Thymus (tissue), 11 donors: Measurements from ENCODE around the gene URB1. TPM values are rescaled to one million over a fixed set of nuclear protein-coding genes. Genes with fewer than 3 reads are reported as not detected.

Experiments used
- DNase-seq, 9 donors: peaks; one replicate each; pipeline ENCODE4 v3.0.0-alpha.2; 2013; ENCODE audit warnings: low spot score in 9 of 9, low read depth in 6 of 9, missing footprints in 1 of 9
- H3K27ac ChIP-seq, 2 donors: one replicate each; pipeline ENCODE4 v1.5.1; 2013; ENCODE audit warnings: control low read depth in 1 of 2, low read depth in 1 of 2, low read length in 1 of 2, mild to moderate bottlenecking in 1 of 2, moderate library complexity in 1 of 2
- H3K27me3 ChIP-seq, 2 donors: one replicate each; pipeline ENCODE4 v1.5.1; 2013; ENCODE audit warnings: low read length in 1 of 2; ENCODE audit not compliant: control insufficient read depth in 2 of 2, insufficient read depth in 1 of 2
- H3K36me3 ChIP-seq, 2 donors: one replicate each; pipeline ENCODE4 v1.5.1; 2013; ENCODE audit warnings: low read length in 1 of 2, mild to moderate bottlenecking in 1 of 2, moderate library complexity in 1 of 2; ENCODE audit not compliant: control insufficient read depth in 2 of 2, insufficient read depth in 2 of 2
- H3K4me1 ChIP-seq, 2 donors: one replicate each; pipeline ENCODE4 v1.5.1; 2013; ENCODE audit warnings: low read length in 2 of 2; ENCODE audit not compliant: control insufficient read depth in 2 of 2, insufficient read depth in 2 of 2
- H3K4me3 ChIP-seq, 2 donors: one replicate each; pipeline ENCODE4 v1.5.1; 2013; ENCODE audit warnings: low read length in 2 of 2, control low read depth in 1 of 2, mild to moderate bottlenecking in 1 of 2
- H3K9me3 ChIP-seq, 2 donors: one replicate each; pipeline ENCODE4 v1.5.1; 2013; ENCODE audit warnings: low read length in 1 of 2, mild to moderate bottlenecking in 1 of 2; ENCODE audit not compliant: control insufficient read depth in 2 of 2, insufficient read depth in 1 of 2
- WGBS: extraction: QIAGEN DNeasy Blood & Tissue Kit; methylation state at CpG from one replicate; pipeline ENCODE4 v1.1.7; 2013; 5-methylcytosine and 5-hydroxymethylcytosine counted together
- polyA plus RNA-seq: library from polyadenylated mRNA; stranded (reverse); fragments of 200-250 nt; gene quantifications from one replicate; pipeline ENCODE4 v1.2.3, GENCODE V29; 2013
- total RNA-seq: library from RNA; stranded (reverse); fragments of 120-200 nt; gene quantifications from one replicate; pipeline ENCODE4 v1.2.4, GENCODE V29; 2013
- donor health status: healthy.

URB1 gene
- total and polyA plus RNA-seq, 2 donors, result 4.2 to 4.7 TPM

DNA sequence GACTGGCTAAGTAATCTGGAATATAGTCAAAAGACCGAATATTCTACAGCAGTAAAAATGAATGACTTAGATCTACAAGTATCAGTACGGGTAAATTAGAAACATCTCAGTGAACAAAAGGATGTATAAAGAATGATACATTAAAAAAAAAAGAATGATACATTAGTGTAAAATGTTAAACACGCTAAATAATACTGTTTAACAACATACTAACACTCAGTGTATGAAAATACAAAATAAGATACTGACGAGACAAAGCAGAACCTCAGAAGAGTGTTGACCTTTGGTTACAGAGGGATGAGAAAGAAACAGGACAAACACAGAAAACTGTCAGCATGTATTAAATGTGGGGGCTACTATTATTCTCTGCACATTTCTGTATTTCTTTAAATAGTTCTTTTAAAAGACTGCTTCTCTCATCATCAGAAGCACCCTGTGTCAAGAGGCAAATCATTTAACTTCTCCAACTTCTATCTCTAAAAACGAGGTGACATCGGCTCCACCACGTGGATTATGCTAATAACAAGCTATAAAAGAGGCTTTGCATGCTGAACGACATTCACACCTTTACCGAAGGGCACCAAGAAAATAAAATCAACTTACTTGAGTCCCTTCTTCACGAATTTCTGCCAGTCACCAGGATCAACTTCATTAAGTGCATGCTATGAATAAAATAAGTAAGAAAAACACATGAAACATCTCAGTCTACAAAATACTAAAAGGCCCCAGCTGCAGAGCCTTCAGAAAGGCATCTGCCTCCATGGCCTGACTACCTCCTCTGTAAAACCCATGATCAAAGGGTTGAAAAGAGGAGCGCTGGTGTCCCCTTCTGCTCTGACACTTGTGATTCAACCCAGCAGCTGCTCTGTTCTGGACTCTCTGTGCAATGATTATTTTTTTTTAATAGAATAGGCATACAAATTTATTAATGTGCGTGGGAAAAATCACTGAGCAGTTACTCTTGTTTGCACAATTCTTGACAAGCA, 51.7 kb downstream of the URB1 start:
- no peak overlapping the region for H3K27ac ChIP-seq
- peaks cover 61 to 63% of the 10 kb centered on the region in 2 donors for H3K36me3 ChIP-seq
- no peak for DNase-seq
- peaks cover 5 to 12% of the 10 kb centered on the region in 2 donors for H3K9me3 ChIP-seq
- H3K4me3 ChIP-seq, result no peak overlapping the region
- H3K4me1 ChIP-seq, result no peaks in the 10 kb centered on the region
- 95% methylated on average over 12 of the region's 12 CpGs for WGBS
- no peaks in the 10 kb centered on the region for H3K27me3 ChIP-seq

DNA sequence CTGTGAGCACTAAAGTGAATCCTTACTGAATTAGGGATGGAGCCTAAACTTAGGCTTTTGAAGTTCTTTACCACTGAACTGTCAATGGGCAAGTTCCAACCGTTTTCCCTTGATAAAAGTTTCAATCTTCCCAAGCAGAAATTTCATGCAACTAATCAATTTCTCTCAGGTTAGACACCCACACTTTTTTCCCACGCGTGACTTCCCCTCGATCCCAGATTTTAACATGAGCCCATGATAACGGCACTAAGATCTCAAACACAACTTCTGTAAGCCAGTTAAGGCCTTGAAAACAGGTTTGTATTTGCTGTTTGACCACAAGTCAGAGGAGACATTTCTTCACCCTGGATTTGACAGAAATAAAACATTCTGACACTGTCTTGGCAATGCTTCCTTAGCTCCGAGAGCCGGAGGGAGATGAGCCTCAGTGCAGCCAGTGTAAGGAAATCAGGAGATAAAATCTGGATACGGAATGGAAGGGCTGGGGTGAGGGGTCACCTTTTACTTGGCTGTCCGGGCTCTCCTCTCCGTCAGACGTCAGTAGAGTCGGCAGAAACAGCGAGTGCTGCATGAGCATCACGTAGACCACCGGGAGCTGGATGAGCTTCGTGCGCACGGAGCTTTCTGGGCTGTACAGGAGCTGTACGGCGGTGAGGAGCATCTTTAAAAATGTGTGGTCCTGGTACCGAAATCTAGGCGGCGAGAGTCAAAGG, 54.4 kb downstream of the URB1 start:
- 98% methylated on average over 23 of the region's 23 CpGs for WGBS

DNA sequence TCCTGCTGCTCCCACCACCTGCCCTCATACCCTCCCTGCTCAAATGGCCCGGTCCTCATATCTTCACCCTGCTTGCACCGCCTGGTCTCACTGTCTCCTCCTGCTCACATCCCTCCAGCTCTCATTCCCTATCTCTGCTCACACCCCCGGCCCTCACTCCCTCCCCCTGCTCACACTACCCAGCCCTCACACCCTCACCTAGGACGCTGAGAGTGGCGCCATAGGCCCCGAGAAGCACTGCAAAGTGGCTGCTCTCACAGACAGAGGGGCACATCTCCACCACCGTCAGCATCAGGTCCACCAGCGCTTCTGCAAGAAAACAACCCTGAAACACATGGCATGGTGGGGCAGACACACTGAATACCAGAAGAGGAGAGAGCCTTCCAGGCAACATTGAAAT, 55.6 kb downstream of the URB1 start:
- Histone ChIP-seq H3K36me3 (peaks cover 49 to 57% of the 10 kb centered on the region in 2 donors), H3K4me1 (no peaks in the 10 kb centered on the region), H3K27me3 (no peaks in the 10 kb centered on the region), H3K4me3 (no peak overlapping the region), H3K27ac (no peak overlapping the region), H3K9me3 (no peaks in the 10 kb centered on the region)
- 98% methylated on average over 8 of the region's 8 CpGs for WGBS
- DNase-seq, result no peak

More for the DNA sequence above, 54.4 kb downstream of the URB1 start:
- no peak for DNase-seq
- H3K9me3 ChIP-seq, result no peaks in the 10 kb centered on the region
- H3K27me3 ChIP-seq, result no peaks in the 10 kb centered on the region
- no peaks in the 10 kb centered on the region for H3K4me1 ChIP-seq
- H3K36me3 ChIP-seq, result peaks cover 48 to 58% of the 10 kb centered on the region in 2 donors
- no peak overlapping the region for H3K4me3 ChIP-seq
- no peak overlapping the region for H3K27ac ChIP-seq

DNA sequence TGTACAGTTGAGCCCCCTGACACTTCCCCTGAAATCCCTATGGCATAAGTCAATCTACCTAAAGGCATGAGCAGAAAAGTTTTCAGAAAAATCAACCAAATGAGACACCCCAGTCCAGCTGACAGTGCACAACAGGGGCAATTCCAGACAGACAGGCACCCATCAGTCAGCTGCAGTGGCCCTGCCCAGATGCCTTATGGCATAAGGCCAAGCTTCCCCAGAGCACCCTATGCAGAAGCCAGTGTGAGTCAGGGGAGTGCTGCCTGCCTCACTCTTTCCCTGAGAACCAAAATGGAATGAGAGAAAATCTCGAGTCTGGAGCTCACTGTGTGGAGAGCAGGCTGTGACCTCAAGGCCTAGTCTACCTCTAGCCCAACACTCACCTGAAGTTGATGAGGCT, 56.1 kb downstream of the URB1 start:
- H3K9me3 ChIP-seq, result no peaks in the 10 kb centered on the region
- H3K36me3 ChIP-seq, result peaks cover 52 to 58% of the 10 kb centered on the region in 2 donors
- H3K27me3 ChIP-seq, result no peaks in the 10 kb centered on the region
- 89% methylated on average over 1 of the region's 1 CpG for WGBS
- H3K27ac ChIP-seq, result no peak overlapping the region
- no peaks in the 10 kb centered on the region for H3K4me1 ChIP-seq
- no peak for DNase-seq
- no peak overlapping the region for H3K4me3 ChIP-seq

DNA sequence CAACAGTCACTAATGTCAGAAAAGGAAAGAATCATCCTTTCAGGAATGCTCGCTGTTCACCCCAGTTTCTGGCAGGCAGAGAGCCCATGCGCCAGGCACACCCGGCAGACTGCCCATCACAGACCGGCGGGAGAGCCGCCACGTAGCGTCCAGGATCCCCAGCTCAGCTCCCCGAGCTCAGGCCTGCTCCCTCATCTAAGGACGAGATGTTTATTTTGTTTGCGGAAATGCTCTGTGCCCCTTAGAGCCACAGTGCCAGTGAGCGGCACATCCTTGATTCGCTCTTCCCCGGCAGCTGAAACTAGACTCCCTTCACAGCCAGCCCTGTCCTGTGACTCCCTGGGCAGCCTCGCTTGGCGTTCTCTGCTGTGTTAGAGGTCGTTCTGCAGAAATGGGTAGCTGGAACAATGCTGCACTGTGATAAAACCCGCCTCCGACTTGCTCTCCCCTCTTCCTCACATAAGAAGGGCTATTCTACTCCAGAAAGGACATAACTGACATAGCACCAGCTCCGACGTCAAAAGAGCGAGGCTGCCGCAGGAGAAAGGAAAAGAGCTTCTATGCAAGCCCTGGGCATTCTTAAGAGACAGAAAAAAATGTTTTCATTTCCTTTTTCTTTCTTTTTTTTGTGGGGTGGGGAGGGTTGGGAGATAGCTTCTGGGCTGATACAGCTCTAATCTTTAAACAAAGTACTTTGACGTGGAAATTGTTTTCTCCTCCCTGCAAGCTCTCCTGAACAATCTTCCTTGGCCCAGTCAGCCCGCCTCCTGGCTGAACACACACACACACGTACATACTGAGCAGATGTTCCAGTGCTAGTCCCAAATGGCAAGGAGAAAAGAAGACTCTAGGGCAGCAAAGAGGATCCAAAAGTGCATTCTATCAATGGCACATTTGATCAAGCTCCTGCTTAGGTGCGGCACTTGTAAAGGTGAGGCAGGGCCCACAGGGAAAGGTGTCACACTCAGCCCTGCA, 56.9 kb downstream of the URB1 start:
- Histone ChIP-seq H3K9me3 (no peaks in the 10 kb centered on the region), H3K36me3 (peaks cover 54 to 66% of the 10 kb centered on the region in 2 donors), H3K4me3 (no peak overlapping the region), H3K27ac (no peak overlapping the region), H3K4me1 (no peaks in the 10 kb centered on the region), H3K27me3 (no peaks in the 10 kb centered on the region)
- DNase-seq, result no peak
- 93% methylated on average over 27 of the region's 27 CpGs for WGBS

DNA sequence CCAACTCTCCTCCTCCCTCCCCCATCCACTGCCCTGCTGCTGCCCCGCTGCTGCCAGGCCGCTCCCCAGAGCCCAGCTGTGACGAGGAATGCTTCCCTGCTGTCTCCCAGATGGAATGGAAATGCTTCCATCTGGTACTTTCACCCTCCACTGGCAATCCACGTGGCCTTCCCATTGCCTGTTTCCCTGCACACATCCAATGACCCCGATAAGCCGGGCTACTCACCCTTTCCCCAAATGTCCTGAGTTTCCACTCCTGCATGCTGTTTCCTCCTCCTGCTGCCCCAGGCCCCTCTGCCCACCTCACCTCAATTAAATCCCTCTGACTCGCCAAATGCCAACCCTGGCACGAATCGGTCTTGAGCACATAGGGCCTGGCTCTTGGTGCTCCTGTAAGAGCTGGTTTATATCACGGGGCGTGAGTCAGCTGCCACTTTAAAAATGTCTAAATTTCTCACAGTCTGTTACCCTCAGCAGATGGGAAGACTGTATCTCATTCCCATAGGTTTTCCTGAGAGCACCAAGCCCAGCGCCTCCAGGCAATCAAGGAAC, 57.8 kb downstream of the URB1 start:
- Histone ChIP-seq H3K27me3 (no peaks in the 10 kb centered on the region), H3K4me3 (no peak overlapping the region), H3K4me1 (no peaks in the 10 kb centered on the region), H3K9me3 (no peaks in the 10 kb centered on the region), H3K27ac (no peak overlapping the region), H3K36me3 (peaks cover 54 to 64% of the 10 kb centered on the region in 2 donors)
- WGBS, result 97% methylated on average over 12 of the region's 12 CpGs
- no peak for DNase-seq

DNA sequence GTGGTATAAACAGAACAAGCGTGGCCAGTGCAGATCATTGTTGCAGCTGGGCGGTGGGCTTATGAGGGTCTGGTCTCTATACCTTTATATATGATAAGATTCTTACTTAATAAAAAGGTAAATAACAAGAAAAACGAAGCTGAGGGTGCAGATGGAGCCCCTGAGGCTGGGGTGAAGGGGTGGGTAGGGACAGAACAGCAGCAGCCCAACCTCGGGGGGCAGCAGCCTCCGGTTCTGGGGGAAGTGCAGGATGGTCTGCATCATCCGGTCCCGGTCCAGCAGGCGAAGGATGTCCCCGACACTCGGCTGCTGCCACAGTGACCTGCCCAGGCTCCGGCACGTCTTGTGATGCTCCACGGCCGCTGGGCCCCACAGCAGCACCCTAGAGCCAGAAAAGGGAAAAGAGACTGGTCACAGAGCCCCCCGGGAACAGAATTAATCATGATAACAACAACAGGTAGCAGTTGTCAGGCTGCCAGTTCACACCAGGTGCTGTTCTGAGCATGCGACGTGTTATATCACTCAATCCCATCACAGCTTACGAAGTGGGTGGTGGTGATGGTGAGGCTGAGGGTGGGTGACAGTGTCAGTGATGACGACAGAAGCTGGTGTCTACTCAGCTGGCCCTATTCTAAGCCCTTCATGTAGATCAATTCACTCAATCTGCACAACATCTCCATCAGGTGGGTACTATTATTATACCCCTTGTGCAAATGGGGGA, 58.7 kb downstream of the URB1 start:
- Histone ChIP-seq H3K4me1 (no peaks in the 10 kb centered on the region), H3K27ac (no peak overlapping the region), H3K9me3 (no peaks in the 10 kb centered on the region), H3K27me3 (no peaks in the 10 kb centered on the region), H3K36me3 (peaks cover 55 to 62% of the 10 kb centered on the region in 2 donors), H3K4me3 (no peak overlapping the region)
- no peak for DNase-seq
- 97% methylated on average over 19 of the region's 19 CpGs for whole genome bisulfite sequencing

DNA sequence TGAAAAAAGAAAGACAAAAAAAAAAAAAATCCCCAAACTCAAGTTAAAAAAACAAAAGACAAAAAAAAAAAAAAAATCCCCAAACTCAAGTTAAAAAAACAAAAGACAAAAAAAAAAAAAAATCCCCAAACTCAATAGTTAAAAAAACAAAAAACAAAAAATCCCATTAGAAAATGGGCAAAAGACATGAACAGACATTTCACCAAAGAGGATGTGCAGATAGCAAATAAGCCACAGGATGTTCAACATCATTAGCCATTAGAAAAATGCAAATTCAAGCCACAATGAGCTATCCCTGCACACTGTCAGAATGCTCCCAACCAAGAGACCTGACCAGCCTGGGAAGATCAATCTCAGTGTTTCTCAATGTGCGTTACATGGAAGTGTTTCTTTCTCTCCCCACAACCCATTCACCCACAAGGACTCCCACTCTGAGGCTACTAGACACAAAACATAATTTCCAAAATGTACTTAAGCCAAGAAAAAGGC, 60.3 kb downstream of the URB1 start:
- 97% methylated on average over 1 of the region's 1 CpG for WGBS
- no peaks in the 10 kb centered on the region for H3K9me3 ChIP-seq
- no peak for DNase-seq
- H3K27me3 ChIP-seq, result no peaks in the 10 kb centered on the region
- H3K4me3 ChIP-seq, result no peak overlapping the region
- H3K36me3 ChIP-seq, result peaks cover 46 to 49% of the 10 kb centered on the region in 2 donors
- no peaks in the 10 kb centered on the region for H3K4me1 ChIP-seq
- H3K27ac ChIP-seq, result no peak overlapping the region
